HG03280 (cell line): ENCODE data around the gene NFYA.

Experiments
- ATAC-seq: cut with Tn5 transposase; IDR thresholded peaks from one replicate; pipeline ENCODE4 v1.9.1; 2021; ENCODE audit warnings: mild to moderate bottlenecking, moderate library complexity; ENCODE audit not compliant: unreplicated experiment

Gene NFYA

DNA sequence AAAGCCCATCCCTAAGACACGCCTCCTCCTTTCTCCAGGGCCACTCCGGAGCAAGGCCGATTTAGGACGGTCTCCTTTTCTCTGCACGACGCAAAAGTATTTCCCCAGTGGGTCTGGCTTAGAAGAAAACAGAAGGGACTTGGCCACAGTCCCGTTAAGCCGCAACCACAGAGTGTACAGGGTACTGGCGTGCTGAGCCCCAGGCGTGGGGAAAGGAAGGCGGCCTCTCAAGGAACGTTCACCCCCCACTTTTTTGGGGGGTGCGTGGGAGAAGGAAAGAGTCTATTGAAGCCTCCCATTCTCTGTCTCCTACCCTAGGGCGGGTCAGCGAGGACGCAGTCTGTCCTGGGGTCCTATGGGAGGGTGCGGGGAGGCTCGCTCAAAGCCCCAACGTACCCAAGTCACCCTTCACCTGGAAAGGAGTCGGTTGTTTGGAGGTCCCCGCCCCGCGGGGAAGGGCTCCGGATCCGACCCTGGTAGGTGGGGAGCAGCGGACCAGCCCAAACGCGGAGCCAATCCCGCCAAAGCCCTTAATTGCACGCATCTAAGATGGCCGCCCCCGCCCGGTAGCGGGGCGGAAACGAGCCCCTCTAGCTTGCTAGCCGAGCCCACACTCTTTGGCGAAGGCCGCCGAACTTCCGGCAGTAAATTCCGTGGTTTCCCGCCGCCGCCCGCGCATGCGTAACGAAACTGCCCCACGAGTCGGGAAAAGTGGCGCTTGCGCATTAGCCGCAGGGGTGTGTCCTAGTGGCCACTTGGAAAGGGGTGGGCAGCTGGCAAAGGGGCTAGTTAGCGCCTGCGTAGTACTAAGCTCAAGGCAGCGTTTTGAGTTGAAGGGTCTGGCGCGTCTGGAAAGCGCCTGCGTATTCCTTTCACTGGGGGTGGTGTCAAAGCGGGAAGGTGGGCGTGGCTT, 595 bp upstream of the NFYA start, which contains the start of gene OARD1:
OARD1 (minus strand) TSS at position 434 of the 913 bp plus-strand sequence. CDS start 722 bp downstream, outside the sequence.
- peak; percentile 64 for ATAC-seq

DNA sequence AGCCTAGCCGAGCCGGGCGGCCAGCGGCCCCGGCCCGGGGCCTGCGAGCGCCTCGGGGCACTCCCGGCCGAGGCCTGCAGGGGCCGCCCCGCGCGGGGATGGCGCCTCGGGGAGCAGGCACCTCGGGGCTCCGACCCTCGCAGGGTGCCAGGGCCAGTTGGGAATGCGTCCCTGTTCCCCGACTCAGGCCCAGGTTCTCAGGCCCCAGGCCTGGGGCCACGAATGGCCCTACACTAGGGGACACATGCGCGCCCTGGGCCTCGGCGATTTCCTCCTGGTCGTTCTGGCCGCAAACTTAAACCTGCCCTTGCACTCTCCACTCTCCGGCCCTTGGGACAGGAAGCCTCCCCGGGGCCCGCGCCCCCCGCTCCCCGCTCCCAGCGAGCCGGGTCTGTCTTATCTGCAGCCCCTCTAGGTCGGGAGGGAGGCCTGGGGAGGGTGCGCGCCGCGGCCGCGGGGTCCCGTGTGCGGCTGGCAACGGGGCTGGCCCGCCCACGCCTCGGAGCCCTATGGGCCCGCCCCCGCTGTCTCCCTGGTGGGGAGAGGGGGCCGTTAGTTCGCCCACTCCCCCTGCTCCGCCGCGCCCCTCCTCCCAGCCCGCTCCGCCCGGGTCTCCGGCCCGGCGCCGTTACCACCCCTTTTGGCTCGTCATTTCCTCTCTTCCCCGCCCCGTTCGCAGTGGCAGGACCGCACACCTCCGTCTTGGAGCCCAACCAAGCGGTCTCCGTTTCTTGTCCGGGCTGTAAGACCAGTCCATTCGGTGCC, 611 bp downstream of the NFYA start:
- peak; percentile 27 for ATAC-seq

DNA sequence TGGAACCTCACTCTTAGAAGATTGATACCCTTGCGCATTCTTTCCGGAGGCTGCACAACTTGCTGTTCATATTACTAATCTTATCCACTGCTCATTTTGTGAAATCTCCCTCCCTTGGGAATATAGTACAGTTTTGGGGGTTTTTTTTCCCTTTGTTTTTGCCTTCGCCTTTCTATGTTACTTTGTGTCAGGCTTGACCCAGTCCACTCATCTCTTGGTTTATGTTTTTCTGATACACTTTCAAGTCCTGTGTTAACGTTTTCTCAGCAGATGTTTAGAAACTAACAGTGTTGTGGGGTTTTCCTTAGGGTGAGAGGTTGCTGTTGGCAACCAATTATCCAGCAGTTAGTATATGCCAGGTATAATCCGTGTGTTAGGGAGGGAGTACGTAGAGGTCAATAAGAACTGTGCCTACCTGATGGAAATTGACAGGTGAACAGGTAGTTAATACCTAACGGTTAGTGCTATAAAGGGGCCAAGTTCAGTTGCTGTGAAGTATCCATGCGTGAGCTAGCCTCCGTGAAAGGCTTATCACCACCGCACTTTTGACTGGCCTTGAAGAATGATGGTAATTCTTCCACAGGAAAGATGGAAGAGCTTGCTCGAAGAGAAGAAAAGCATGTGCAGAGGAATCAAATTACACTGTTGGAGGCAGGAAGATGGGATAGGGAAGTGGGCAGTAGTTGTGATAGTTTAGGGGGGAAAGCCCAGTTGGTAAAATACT, 1.4 kb downstream of the NFYA start:
- no peak for ATAC-seq

DNA sequence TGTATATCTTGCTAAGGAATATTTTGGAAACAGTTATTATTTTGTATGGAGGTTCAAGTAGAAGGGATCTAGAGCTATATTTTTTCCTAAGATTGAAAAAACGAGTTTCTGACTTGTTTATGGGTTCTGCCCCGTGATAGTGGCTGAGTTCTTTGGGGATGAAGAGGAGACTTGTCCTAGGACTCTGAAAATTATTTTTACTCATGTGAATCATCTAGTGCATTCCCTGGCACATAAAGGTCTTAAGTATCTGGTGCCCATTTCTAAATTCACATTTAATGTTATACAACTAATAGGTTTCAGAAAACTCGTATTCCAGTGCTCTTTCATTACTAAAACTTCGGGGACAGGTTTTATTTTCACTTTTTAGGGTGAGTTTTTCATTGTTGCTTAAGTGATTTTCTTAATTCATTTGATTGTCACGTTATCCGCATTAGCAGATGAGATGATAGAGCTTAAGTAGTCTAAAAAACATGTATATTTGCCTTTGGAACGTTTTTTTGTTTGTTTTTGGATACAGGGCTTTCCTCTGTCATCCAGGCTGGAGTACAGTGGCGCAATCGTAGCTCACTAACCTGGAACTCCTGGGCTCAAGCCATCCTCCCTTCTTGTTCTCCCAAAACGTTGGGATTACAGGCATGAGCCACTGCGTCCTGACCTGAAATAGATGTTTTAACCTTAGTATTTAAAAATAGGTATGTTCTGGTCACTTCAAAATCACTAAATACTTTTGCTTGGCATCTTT, 2.1 kb downstream of the NFYA start:
- no peak for ATAC-seq

DNA sequence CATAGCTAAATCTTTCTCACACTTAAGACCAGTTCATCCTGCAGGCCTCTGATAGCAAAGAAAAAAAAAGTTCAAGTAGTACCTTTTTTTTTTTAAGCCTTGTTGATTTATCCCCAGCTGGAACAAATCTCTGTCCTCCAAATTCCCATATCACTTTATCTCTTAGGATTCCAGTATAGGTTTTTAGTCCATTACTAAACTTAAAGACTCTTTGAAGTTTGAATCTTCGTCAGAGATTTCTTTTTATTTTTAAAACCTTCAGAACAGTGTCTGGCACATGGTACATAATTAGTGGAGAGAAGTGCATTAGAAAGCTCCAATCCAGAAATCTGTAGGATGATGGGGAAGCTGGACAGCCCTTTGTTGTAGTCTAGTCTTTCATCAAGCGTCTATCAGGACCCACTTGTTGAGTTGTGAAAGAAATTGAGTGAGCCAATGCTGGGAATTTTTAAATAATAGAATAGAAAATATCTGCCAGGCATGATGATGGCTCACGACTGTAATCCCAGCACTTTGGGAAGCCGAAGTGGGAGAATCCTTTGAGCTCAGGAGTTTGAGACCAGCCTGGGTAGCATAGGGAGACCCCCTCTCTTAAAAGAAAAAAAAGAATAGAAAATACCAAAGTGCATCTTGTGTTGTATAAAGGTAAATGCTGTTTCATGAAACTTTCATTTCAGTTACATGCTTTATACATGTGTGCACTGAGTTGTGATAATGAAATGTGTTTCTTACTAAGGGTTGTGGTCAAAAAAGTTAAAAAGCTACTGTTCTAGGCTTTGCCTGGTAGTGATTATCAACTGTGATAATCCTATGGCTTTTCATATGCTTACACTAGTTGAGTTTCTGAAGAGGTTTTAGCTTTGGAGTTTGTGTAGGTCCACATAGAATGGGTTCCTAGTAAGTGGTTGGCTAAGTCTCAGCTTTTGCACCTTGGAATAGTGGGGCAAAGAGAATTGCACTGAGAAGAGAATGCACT, 3.2 kb downstream of the NFYA start:
- ATAC-seq = no peak

DNA sequence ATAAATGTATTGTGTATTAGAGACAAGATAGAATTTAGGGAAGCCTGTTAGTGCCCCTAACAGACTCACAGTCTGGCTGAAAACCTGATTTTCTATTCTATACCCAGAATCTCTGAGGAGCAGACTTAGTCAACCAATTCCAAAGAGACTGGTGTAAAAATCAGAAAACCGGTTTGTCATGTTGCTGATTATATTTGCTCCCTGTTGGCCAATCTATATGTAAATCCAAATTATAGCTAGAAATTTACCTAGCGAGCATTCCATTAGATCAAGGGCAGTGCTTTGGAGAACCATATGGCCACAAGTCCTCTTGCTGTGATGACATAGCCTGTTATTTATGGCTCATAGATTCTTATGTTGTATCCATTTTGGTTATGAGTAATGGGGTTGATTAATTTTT, 4.8 kb downstream of the NFYA start:
- no peak for ATAC-seq

DNA sequence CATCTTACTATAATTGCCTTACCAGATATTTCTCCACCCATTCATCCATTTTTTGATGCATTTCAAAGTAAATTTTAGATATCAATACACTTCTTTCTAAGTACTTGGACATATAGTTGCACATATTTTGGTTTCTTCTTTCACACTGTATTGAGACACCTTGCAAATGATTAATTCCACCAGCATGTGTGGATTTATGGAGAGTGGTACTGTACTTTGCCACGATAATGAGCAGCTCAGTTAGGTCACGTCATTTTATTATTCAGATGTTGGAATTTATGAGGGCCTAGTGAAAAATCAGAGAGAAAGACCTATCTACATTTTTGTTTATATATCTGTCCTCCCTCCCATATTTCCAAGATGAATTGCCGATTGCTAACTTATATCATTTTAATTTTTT, 5.3 kb downstream of the NFYA start:
- no peak for ATAC-seq

DNA sequence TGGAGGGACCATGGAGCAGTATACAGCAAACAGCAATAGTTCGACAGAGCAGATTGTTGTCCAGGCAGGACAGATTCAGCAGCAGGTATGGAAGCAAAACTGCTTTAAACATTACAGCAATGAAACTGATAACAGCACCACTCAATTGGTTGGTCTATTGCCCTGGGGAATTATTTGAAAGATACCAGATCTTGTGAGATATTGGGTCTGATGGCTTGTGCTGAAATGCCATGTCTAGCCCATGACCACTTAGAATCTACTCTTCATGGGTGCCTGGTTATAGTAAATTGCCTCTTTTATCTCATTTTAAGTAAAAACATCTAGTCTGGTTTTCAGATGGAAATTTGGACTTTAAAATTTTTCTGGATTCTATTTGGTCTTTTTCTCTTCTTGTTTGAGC, 6.3 kb downstream of the NFYA start:
- no peak for ATAC-seq

DNA sequence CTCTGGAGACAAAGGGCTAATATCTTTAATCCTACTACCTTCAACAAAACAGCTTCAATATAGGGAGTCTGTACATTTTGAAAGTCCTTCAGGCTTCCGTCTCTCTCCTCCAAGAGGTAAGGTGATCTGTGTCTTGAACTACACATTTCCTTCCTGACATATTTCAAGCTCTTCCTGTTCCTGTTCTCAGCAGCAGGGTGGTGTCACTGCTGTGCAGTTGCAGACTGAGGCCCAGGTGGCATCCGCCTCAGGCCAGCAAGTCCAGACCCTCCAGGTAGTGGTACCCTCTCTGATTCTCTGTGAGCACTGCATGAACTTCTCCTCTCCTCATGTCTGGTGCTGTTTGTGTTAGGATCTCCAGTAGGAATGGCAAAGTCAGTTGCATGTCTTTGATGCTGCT, 7.8 kb downstream of the NFYA start:
- ATAC-seq = no peak

DNA sequence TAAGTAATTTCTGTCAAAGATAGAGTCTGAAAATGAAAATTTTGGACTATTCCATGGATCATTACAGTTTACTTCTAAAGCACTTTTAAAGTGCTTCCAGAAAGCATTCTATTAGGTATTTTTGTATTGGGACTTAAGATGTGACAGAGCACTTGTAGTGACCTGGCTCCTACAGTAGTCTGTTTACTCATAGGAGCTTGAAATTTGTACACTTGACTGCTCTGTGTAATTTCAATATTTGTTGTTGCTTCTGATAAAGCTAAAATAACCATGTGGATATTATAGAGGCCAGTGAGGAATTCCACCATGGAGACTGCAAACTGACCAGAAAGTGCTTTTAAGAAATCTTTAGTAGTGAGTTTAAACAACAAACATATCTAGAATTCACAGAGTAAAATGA, 10.3 kb downstream of the NFYA start:
- ATAC-seq = no peak

DNA sequence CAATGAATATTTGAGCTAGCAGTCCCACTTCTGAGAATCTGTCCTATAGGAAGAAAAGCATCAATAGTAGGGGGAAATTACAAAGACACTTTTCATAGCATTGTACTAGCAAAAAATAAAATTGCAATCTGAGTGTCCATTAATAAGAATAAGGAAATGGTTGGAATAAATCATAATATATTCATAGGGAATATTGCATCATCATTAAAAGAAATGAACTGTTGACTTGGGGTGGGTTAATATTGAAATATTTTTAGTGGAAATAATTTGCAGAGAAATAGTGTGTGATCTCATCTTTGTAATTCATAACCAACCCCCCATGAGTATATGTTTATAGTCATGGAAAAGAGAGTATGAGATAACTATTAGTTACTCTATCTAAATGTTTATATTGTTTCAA, 12.4 kb downstream of the NFYA start:
- ATAC-seq = no peak

DNA sequence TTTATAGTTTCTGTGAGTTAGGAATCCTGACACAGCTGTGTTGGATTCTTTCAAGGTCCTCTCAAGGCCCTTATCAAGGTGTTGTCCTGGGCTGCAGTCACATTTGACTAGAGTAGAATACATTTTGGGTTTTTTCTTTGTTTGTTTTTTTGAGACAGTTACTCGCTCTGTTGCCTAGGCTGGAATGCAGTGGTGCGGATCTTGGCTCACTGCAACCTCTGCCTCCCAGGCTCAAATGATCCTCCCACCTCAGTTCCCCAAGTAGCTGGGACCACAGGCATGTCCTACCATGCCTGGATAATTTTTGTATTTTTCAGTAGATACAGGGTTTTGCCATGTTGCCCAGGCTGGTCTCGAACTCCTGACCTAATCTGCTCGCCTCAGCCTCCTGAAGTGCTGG, 15.7 kb downstream of the NFYA start:
- ATAC-seq = no peak

DNA sequence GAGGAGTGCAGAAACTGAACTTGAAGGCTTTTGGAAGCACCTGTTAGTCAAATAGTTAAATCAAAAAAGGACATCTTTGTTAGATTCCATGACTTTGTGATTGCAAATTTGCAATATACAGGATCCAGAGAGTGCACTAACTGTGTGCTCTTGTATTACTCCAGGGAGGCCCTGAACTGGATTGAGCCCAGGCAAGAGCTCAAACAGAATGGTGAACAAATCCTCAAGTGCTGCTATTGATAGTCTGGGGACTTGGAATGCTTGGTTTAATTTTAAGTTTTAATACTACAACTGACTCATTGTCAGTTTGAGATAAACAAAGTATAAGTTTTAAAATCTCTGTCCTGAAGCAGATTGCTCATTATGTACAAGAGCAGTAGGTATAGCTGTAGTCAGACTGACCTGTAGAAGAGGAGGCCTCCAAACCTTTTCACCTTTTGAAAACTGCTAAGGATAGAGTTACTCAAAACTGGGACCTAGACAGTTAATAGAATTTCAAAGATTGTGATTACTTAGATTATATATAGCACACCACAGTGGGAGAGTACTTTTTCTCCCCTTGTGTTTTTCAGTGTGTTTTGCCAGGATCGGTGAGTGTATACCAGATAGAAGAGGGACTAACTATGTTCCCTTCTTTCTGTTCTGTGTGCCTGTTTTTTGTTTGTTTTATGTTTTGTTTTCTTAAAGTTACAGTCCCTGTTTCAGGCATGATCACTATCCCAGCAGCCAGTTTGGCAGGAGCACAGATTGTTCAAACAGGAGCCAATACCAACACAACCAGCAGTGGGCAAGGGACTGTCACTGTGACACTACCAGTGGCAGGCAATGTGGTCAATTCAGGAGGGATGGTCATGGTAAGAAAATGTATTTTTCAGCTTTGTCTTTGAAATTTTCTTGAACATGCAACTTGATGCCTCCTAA, 18.3 kb downstream of the NFYA start:
- ATAC-seq = no peak

DNA sequence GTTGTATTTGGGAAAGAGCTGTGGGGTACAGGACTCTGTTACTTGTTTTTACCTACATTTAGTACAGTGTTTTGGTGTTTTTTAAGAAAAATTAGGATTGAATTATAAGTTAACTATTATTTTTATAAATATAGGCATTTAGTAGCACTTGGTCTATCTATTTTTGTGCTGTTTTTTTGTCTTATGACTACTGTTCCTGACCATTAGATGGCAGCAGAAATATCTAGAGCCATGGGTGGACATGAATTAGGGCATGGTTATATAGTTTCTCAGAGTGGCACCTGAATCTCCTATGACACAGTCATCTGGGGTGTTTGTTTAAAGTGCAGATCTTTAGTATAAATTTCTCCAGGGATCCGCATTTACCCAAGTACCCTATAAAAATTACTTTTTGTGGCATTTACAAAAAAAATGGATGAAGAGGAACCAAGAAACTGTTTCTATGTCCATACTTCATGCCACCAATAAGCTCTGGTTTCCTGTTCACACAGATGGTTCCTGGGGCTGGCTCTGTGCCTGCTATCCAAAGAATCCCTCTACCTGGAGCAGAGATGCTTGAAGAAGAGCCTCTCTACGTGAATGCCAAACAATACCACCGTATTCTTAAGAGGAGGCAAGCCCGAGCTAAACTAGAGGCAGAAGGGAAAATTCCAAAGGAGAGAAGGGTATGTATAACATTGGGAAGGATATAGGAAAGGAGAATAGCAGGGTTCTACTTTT, 19.8 kb downstream of the NFYA start:
- no peak for ATAC-seq

DNA sequence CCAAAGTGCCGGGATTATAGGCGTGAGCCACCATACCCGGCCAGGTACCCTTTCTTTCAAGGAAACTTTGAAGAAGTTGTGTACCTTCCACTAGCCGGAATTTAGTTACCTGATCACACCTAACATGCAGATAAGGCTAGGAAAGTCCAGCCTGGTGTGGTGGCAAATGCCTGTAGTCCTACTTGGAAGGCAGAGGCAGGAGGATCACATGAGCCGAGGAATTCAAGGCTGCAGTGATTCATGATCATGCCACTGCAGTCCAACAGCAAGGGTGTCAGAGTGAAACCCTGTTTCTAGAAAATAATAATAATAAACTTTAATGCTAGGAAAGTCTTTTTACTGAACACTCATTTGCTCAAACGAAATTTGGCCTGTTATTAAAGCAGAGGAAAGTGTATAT, 21.0 kb downstream of the NFYA start:
- ATAC-seq = no peak

DNA sequence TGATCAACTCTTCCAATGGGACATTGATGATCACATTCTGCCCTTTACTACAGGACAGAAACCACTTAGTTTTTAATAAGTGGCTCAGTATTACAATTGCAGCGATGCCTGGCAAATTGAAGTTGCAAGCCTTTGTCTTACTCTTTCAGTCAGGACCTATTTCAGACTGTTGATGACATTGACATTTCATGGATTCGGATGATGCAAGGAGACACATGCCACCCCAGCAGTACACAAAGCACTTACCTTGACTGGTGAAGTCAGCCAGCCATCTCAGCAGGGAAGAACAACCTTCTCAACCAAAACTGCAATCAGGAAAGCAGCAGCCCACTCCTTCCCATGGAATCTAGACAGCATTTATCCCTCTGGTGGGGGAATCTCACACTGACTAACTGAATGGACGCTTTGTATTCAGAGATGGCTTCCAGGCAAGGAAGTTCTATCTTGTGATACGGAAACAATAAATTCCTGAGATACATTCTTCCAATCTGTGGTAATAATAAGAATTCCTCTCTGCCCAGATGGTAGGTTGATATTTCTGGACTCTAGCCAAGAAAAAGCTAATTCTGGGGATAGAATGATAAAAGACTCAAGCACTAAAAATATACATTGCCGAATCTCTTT, 24.8 kb downstream of the NFYA start:
- ATAC-seq = no peak

DNA sequence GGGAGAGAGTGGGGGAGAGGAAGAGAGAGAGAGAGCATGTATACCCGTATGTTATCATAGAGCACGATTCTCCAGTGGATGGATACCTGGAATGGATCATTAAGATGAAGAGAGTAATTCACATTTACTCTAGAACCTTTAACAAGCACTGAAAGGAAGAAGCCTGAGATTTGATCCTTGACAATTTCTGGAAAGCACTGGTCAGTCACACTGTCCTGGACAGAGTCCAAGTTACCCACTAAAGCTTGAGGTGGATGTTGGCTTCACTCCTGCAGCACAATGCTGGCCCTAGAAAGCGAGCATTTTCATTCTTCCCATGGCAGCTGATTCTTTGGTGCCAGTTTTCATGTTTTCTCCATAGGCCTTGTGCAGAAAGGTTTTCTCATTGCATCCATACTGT, 25.6 kb downstream of the NFYA start:
- no peak for ATAC-seq
